NCI-H1417 treated with DMSO at 0.1 percent for 48 hours (cell line): Measurements from ENCODE around the gene POM121C.
"Not testable (repeated sequence)": the region's sequence is repeated elsewhere in the genome, so short reads cannot be mapped to it uniquely, and the experiment has no call there.

Source experiments
- DNase-seq: peaks from one replicate; lab custom pipeline; 2025; lab: John Stamatoyannopoulos, UW

POM121C gene

DNA sequence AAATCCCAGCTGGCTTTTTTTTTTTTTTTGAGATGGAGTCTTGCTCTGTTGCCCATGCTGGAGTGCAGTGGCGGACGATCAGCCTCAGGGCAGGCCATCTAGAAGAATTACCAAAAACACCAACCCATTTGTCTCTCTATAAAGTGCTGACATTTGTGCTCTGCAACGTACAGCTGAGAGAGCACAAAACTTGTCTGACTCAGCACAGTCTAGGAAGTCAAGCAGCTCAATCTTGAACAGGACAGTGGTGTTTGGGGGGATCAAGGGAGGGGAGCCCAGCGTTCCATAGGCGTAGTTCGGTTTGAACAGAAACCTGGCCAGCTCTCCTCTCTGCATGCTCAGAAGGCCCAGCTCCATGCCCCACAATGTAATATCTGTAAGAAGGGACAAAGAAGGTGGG, 92.9 kb downstream of the POM121C start:
- DNase-seq = not testable (repeated sequence)

DNA sequence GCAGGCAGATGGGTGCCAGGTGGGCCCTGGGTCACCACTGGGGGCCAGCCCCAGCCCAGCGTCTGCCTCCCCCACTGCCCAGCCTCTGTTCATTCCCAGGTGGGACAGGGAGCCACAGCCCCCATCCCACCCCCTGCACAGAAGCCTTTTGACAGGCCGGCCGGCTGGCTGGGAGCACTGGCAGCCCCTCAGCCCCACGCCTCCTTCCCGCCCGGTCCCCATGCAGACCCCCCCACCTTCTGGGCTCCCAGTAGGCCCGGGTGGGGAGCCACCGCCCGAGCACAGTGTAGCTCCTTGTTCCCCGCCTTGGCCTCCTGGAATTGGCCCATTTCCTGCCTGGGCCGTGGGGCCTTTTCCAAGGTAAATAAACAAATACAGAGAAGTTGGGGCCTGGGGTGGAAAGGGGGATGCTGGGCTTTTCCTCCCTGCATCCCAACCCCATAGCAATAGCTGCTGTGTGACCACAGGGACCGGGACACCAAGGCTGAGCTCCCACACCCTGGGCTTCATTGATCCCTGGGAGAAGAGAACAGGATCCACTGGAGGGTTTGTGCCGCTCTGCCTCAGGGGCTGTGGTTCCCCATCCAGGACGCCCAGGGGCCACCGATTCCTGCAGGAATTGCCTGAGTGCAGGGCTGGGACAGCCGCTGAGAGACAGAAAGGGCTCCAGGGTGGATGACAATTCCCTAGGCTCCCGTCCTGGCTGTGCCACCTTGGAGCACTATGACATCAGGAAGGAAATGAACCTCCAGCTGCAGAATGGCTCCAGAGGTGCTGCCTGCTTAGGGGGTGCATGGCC, 111.4 kb downstream of the POM121C start:
- not testable (repeated sequence) for DNase-seq

DNA sequence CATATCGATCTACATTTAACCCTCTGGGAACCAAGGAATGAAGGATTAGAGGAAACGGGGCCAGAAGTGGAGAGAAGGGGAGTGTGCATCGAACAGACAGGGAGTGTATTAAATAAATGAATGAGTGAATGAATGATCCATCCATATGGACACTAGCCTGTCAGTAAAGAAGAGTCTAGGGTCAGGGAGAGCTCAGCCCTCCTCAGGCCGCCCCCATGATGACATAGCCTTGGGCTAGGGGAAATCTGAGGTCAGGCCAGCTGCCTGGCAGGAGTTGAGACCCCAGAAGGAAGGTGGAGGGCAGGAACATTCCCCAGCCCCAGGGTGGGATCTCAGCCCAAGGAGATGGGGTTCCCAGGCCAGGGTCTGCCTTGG, 112.0 kb downstream of the POM121C start:
- DNase-seq = not testable (repeated sequence)

DNA sequence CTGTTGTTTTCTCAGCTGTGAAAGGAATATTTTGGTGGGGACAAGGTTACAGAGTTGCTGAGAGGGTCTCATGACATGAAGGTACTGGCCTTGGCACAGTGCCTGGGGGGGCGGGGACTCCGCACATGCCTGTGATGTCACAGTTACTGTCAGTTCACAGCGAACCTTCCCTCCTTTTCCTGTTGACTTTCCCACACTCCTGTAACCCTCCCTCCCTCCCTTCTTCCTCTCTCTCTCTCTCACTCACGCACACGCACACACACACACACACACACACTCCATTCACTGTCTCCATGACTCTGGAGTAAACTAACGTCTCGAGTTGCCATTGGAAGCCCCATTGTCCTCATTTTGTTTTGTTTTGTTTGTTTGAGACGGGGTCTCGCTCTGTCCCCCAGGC, 118.8 kb downstream of the POM121C start:
- DNase-seq = not testable (repeated sequence)
